ENCODE measurements around the gene PPTC7. TPM values are rescaled to one million over a fixed set of nuclear protein-coding genes. Genes with fewer than 3 reads are reported as not detected.
A peak's percentile ranks its signal among the peaks of the same experiment; 100 is the strongest.

The PPTC7 gene
- total RNA-seq, 4 donors from 2014 or later: 3.6 to 34.1 (median 21.1) TPM

GRCh38 chr12:110581931-110582275 lies 1.2 kb downstream of the PPTC7 start:
- no peaks in the 10 kb centered on the region for H3K27me3 ChIP-seq
- H3K4me1 ChIP-seq: peaks cover 0 to 11% of the 10 kb centered on the region in 2 donors
- DNase-seq: no peak
- no peak for TF ChIP-seq POLR2A (IDR thresholded peaks at IDR 0.05)
- no peak for TF ChIP-seq CTCF (IDR thresholded peaks at IDR 0.05)
- no peaks in the 10 kb centered on the region for H3K36me3 ChIP-seq
- H3K27ac ChIP-seq: peak overlapping the region; percentile 86 to 92
- H3K4me3 ChIP-seq: peak overlapping the region; percentile 69 to 93
- intact Hi-C loops (cut with DNase I; ENCODE audit: low total_unique reads): no loop called here
- no peaks in the 10 kb centered on the region for H3K9me3 ChIP-seq

- no peaks in the 10 kb centered on the region for H3K27me3 ChIP-seq
- H3K4me3 ChIP-seq: no peak overlapping the region
- no peak for DNase-seq
- peaks cover 3 to 11% of the 10 kb centered on the region in 2 donors for H3K4me1 ChIP-seq
- intact Hi-C loops (cut with DNase I; ENCODE audit: low total_unique reads): no loop called here
- no peak overlapping the region for H3K27ac ChIP-seq
- no peaks in the 10 kb centered on the region for H3K36me3 ChIP-seq
- H3K9me3 ChIP-seq: no peaks in the 10 kb centered on the region
- TF ChIP-seq POLR2A (IDR thresholded peaks at IDR 0.05) (no peak), CTCF (IDR thresholded peaks at IDR 0.05) (no peak)
These were observed 3.4 kb downstream of the PPTC7 start for GRCh38 chr12:110579535-110580253.

GRCh38 chr12:110578694-110579534 lies 4.2 kb downstream of the PPTC7 start:
- peaks cover 3 to 11% of the 10 kb centered on the region in 2 donors for H3K4me1 ChIP-seq
- no peaks in the 10 kb centered on the region for H3K9me3 ChIP-seq
- TF ChIP-seq CTCF (IDR thresholded peaks at IDR 0.05) (no peak), POLR2A (IDR thresholded peaks at IDR 0.05) (no peak)
- DNase-seq: no peak
- no peak overlapping the region for H3K4me3 ChIP-seq
- no peaks in the 10 kb centered on the region for H3K36me3 ChIP-seq
- intact Hi-C loops (cut with DNase I; ENCODE audit: low total_unique reads): no loop called here
- no peak overlapping the region for H3K27ac ChIP-seq
- no peaks in the 10 kb centered on the region for H3K27me3 ChIP-seq

- peak overlapping the region; percentile 62 to 67 for H3K27ac ChIP-seq
- intact Hi-C loops (cut with DNase I; ENCODE audit: low total_unique reads): no loop called here
- peaks cover 10 to 11% of the 10 kb centered on the region in 2 donors for H3K4me1 ChIP-seq
- no peak overlapping the region for H3K4me3 ChIP-seq
- TF ChIP-seq CTCF (IDR thresholded peaks at IDR 0.05): no peak
- TF ChIP-seq POLR2A (IDR thresholded peaks at IDR 0.05): no peak
- no peaks in the 10 kb centered on the region for H3K27me3 ChIP-seq
- H3K36me3 ChIP-seq: no peaks in the 10 kb centered on the region
- DNase-seq: no peak
- H3K9me3 ChIP-seq: no peaks in the 10 kb centered on the region
These were observed 5.0 kb downstream of the PPTC7 start for GRCh38 chr12:110577864-110578693.

All from uterus (tissue), 4 donors.